ENCODE results near the gene ALOX5.

GRCh38 chr10:45375716-45376231 lies 1.8 kb downstream of the ALOX5 start:
- TF ChIP-seq CTCF (IDR thresholded peaks at IDR 0.05) = no peak
- TF ChIP-seq EZH2 (IDR thresholded peaks at IDR 0.05; ENCODE audit: borderline replicate concordance, insufficient read depth, low read depth, low read length, poor library complexity, severe bottlenecking) = no peak
